AG09319 (cell line): ENCODE results near the gene GRK6.

ENCODE experiments used
- DNase-seq: peaks from one replicate; pipeline ENCODE4 v3.0.0-alpha.2; 2010; ENCODE audit warnings: low read depth; ENCODE audit errors: extremely low read depth
- TF ChIP-seq, protein P1 (sequence below): IDR thresholded peaks from 2 replicates; pipeline ENCODE4 v1.5.1; 2011; ENCODE audit warnings: low read depth, mild to moderate bottlenecking, inconsistent platforms, low read length, moderate library complexity

GRK6 gene

DNA sequence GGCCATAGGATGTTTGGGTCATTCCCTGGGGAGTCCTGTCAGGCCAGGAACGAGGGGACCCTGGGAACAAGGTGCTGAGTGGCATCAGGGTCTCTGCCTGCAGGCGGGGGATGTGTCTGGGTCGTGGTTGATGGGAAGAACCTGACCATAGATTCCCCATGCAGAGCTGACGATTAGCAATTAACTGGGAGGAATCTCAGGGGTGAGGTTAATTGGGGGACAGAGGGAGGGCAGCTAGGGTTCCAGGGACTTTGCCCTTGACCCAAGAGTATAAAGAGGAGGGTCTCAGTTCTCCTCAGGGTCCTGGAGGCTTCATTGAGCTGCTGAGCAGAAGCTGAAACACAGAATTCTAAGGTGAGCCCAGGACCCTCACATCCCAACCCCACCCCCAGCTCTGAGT, 42.3 kb upstream of the GRK6 start, which contains the start of gene SLC34A1:
TSS of gene SLC34A1 (plus strand) at position 301 of the 400 bp plus-strand sequence. CDS start 1,308 bp downstream, outside the sequence.
- DNase-seq: no peak
- TF ChIP-seq, protein P1, sequence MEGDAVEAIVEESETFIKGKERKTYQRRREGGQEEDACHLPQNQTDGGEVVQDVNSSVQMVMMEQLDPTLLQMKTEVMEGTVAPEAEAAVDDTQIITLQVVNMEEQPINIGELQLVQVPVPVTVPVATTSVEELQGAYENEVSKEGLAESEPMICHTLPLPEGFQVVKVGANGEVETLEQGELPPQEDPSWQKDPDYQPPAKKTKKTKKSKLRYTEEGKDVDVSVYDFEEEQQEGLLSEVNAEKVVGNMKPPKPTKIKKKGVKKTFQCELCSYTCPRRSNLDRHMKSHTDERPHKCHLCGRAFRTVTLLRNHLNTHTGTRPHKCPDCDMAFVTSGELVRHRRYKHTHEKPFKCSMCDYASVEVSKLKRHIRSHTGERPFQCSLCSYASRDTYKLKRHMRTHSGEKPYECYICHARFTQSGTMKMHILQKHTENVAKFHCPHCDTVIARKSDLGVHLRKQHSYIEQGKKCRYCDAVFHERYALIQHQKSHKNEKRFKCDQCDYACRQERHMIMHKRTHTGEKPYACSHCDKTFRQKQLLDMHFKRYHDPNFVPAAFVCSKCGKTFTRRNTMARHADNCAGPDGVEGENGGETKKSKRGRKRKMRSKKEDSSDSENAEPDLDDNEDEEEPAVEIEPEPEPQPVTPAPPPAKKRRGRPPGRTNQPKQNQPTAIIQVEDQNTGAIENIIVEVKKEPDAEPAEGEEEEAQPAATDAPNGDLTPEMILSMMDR: no peak

- TF ChIP-seq, protein P1: no peak
- DNase-seq: no peak
Measured at GRCh38 chr5:177385720-177386119, 40.8 kb upstream of the GRK6 start.

DNA sequence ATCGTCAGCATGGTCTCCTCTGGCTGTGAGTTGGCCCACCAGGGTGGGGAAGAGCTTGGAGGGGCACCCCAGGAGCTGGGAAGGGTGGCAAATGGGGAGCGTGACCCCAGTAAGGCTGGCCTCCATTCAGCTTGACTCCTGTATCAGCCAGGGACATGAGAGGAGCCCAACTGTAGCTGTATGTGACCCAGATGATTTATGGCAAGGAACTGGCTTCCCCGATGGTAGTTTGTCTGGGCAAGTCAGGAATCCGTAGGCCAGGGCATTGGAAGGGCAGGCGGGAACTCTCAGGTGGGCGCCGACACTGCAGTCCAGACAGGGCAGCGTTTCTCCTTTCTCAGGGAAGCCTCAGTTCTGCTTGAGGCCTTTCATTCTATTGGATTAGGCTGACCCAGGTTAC, 39.9 kb upstream of the GRK6 start:
- DNase-seq: no peak
- TF ChIP-seq, protein P1: no peak

DNA sequence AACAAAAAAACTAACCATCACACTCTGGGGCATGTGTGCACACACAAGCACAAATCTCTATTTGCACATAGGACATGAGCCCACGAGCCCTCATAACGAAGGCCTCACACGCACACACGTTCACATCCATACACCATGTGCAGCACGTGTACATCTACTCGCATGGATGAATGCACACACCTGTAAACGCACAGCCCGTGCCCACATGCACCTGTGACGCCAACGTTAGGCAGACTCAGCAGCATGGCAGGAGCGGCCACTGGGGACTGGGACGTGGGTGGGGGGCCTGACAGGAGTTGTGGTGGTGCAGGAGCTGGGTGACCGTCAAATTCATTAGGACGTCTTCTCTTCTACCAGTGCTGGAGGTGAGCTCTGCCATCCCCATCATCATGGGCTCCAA, 39.1 kb upstream of the GRK6 start:
- TF ChIP-seq, protein P1: no peak
- no peak for DNase-seq

GRCh38 chr5:177388521-177389052, 37.9 kb upstream of the GRK6 start:
- no peak for DNase-seq
- TF ChIP-seq, protein P1: no peak

GRCh38 chr5:177389241-177390169, 37.0 kb upstream of the GRK6 start:
- TF ChIP-seq, protein P1: no peak
- DNase-seq: no peak
